ENCODE measurements around the gene NRL. TPM values are rescaled to one million over a fixed set of nuclear protein-coding genes. Genes with fewer than 3 reads are reported as not detected.

NRL gene
- total and polyA plus RNA-seq, 10 of the 15 experiments (the other 5 are each of a cell fraction or from before 2014, with no cell fraction given): 0.11 to 4.4 (median 2.2) TPM

DNA sequence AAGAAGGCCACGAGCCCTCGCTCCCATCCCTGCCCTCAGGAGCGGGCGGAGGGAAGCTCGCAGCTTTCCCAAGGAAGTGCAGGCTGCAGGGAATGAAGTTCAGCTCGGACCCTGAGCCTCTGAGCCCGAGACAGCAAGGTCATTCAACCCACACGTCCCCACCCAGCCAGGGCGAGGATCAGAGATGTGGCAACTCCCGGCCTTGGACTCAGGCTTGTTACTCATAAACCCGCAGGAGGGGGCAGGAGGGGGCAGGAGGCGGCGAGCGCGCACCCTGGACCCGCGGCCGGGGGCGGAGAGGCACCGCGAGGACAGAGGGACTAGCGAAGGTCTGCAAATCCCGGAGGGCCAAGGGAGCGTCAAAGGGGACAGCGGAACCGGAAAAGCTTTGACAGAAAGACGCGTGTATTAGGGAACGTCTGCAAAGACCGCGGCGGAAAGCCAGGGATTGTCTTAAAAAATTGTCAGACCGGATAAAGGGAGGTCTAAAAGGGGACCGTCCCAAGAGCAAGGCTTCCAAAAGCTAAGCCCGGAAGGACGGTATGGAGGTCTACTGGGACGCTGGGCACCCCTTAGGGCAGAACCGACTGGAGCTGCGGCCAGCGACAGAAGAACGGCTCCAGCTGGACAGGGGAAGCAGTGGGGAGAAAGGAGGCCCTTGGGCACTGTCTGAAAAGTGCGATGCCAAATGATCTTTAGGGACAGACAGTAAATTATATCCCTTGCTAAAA, 783 bp downstream of the NRL start (continued):
- TF ChIP-seq, protein P1, sequence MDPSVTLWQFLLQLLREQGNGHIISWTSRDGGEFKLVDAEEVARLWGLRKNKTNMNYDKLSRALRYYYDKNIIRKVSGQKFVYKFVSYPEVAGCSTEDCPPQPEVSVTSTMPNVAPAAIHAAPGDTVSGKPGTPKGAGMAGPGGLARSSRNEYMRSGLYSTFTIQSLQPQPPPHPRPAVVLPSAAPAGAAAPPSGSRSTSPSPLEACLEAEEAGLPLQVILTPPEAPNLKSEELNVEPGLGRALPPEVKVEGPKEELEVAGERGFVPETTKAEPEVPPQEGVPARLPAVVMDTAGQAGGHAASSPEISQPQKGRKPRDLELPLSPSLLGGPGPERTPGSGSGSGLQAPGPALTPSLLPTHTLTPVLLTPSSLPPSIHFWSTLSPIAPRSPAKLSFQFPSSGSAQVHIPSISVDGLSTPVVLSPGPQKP (IDR thresholded peaks at IDR 0.05; ENCODE audit: low read depth, low read length): peak; percentile 19; the same call in 1 of the 2 replicates
- TF ChIP-seq HDAC2 (IDR thresholded peaks at IDR 0.05): no peak
- peak; percentile 86 for TF ChIP-seq POLR2A (IDR thresholded peaks at IDR 0.05; ENCODE audit: low read depth, low read length)
- TF ChIP-seq MEF2B (IDR thresholded peaks at IDR 0.05; ENCODE audit: partially characterized antibody, poor library complexity, severe bottlenecking): peak; percentile 67

DNA sequence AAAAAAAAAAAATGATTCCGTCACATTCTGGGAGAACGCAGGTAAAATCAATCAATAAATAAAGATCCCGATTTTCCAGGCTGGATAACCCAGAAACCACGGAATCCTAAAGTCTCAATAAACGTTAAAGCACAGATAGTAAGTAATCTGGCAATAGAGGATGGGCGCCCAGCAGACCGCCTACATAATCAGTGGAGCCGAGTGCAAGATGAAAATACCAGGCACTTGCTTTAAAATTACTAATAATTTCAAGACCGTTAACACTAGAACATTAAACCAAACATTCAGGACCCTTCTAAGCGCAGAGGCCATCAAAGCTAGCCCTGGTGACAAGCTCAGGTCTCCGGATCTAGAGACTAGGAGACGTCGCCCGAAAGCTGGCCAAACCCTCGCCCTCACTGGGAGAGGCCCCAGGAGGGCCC, 1.4 kb downstream of the NRL start:
- ChIA-PET CTCF (interaction anchor here (0.8 to 5.9 kb wide), 10 partner anchors 13 to 693 kb away, joined by 3 to 39 read pairs (median 12); partner anchors contain the start of genes IRF9, PCK2, PSME1 and PSME2), SMC1A (ENCODE audit: uncharacterized antibody, unreplicated experiment) (interaction anchor here (0.8 to 7.7 kb wide), 16 partner anchors 12 to 220 kb away, joined by 3 to 70 read pairs (median 6); partner anchors contain the start of genes CHMP4A, EMC9, IRF9 and PCK2), POLR2A (interaction anchor here (0.8 to 17.1 kb wide), 12 partner anchors 12 to 133 kb away, joined by 3 to 276 read pairs (median 9); partner anchors contain the start of genes EMC9, FITM1, IRF9 and PCK2), RAD21 (ENCODE audit: unreplicated experiment) (interaction anchor here (1.4 to 5.8 kb wide), 11 partner anchors 11 to 134 kb away, joined by 4 to 69 read pairs (median 12); partner anchors contain the start of genes EMC9, IRF9, PCK2 and PSME1)
- intact Hi-C loops (cut with micrococcal nuclease; ENCODE audit: unreplicated experiment): no loop called here
- DNase-seq (ENCODE audit: low read depth, low spot score) (no peak), ATAC-seq (peak; percentile 5), FAIRE-seq (no peak)
- Histone ChIP-seq H3K27me3 (replicated peaks in 1 of 2; ENCODE audit: control insufficient read depth in 2 of 2, insufficient read depth in 2 of 2, low read length in 1 of 2) (no peaks in the 10 kb centered on the region), H3K9ac (ENCODE audit: control insufficient read depth, insufficient read depth, low read length) (peak overlapping the region; percentile 98), H3K9me3 (replicated peaks; ENCODE audit: control insufficient read depth, insufficient read depth, low read length) (no peaks in the 10 kb centered on the region), H3K36me3 (ENCODE audit: control insufficient read depth in 2 of 2, insufficient read depth in 2 of 2, low read length in 1 of 2) (peaks cover 5 to 11% of the 10 kb centered on the region in 2 experiments), H3K4me2 (ENCODE audit: control insufficient read depth, insufficient read depth) (peak overlapping the region; percentile 94), H3K4me1 (ENCODE audit: control insufficient read depth, insufficient read depth, low read length) (peaks cover 12% of the 10 kb centered on the region), H4K20me1 (ENCODE audit: control insufficient read depth, insufficient read depth) (no peaks in the 10 kb centered on the region), H3K79me2 (ENCODE audit: control insufficient read depth, insufficient read depth, low read length) (peaks cover 24% of the 10 kb centered on the region), H2AFZ (ENCODE audit: control insufficient read depth, low read depth, low read length) (peak overlapping the region; percentile 76), H3K4me3 (peak overlapping the region; percentile 89), H3K27ac (ENCODE audit: control insufficient read depth, insufficient read depth) (peak overlapping the region; percentile 94)
- 20% methylated on average over 15 of the region's 15 CpGs for WGBS (ENCODE audit: insufficient coverage, insufficient replicate concordance, low lambda C conversion rate, missing lambda C conversion rate)
- in situ Hi-C loops (cut with MboI): loop anchor here (25.0 kb wide), 1 partner anchor 801 kb away; the partner anchor contains the start of genes BCL2L2, PABPN1 and PPP1R3E
- no peak for TF ChIP-seq RAD51 (IDR thresholded peaks at IDR 0.05)
- TF ChIP-seq, protein P2, sequence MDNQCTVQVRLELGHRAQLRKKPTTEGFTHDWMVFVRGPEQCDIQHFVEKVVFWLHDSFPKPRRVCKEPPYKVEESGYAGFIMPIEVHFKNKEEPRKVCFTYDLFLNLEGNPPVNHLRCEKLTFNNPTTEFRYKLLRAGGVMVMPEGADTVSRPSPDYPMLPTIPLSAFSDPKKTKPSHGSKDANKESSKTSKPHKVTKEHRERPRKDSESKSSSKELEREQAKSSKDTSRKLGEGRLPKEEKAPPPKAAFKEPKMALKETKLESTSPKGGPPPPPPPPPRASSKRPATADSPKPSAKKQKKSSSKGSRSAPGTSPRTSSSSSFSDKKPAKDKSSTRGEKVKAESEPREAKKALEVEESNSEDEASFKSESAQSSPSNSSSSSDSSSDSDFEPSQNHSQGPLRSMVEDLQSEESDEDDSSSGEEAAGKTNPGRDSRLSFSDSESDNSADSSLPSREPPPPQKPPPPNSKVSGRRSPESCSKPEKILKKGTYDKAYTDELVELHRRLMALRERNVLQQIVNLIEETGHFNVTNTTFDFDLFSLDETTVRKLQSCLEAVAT (IDR thresholded peaks at IDR 0.05): peak; percentile 17; the same call in 1 of the 2 replicates
- TF ChIP-seq, protein P3, sequence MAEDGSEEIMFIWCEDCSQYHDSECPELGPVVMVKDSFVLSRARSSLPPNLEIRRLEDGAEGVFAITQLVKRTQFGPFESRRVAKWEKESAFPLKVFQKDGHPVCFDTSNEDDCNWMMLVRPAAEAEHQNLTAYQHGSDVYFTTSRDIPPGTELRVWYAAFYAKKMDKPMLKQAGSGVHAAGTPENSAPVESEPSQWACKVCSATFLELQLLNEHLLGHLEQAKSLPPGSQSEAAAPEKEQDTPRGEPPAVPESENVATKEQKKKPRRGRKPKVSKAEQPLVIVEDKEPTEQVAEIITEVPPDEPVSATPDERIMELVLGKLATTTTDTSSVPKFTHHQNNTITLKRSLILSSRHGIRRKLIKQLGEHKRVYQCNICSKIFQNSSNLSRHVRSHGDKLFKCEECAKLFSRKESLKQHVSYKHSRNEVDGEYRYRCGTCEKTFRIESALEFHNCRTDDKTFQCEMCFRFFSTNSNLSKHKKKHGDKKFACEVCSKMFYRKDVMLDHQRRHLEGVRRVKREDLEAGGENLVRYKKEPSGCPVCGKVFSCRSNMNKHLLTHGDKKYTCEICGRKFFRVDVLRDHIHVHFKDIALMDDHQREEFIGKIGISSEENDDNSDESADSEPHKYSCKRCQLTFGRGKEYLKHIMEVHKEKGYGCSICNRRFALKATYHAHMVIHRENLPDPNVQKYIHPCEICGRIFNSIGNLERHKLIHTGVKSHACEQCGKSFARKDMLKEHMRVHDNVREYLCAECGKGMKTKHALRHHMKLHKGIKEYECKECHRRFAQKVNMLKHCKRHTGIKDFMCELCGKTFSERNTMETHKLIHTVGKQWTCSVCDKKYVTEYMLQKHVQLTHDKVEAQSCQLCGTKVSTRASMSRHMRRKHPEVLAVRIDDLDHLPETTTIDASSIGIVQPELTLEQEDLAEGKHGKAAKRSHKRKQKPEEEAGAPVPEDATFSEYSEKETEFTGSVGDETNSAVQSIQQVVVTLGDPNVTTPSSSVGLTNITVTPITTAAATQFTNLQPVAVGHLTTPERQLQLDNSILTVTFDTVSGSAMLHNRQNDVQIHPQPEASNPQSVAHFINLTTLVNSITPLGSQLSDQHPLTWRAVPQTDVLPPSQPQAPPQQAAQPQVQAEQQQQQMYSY (CRISPR knock-in tag; IDR thresholded peaks at IDR 0.05): no peak
- BruUV-seq (replicated peaks): TSS peak; percentile 90

All from GM12878 (cell line).